Neural cell (in vitro differentiated cells): ENCODE data around the gene RPL28. TPM values are rescaled to one million over a fixed set of nuclear protein-coding genes. Genes with fewer than 3 reads are reported as not detected.
A peak's percentile ranks its signal among the peaks of the same experiment; 100 is the strongest.

Source experiments
- H2AFZ ChIP-seq: fragments of 200-600, 300-800 bp; sonication (generic), shearing (Covaris generic); 2 replicates; pipeline ENCODE4 v1.6.0; 2014; ENCODE audit warnings: low read depth, mild to moderate bottlenecking, antibody characterized with exemption, low read length, moderate library complexity
- H3F3A ChIP-seq: fragments of 200-600 bp; shearing (Covaris generic); 2 replicates; pipeline ENCODE4 v1.6.1; 2016; ENCODE audit warnings: mild to moderate bottlenecking, moderate library complexity, mixed read lengths, antibody characterized with exemption, low read length; ENCODE audit not compliant: insufficient read depth, poor library complexity, severe bottlenecking
- H3K27ac ChIP-seq: fragments of 200-600, 300-800 bp; sonication (generic), shearing (Covaris generic); 2 replicates; pipeline ENCODE4 v1.5.1; 2014; ENCODE audit warnings: mild to moderate bottlenecking, low read length, moderate library complexity
- H3K27me3 ChIP-seq: fragments of 300-800, 200-600 bp; sonication (generic), shearing (Covaris generic); 2 replicates; pipeline ENCODE4 v1.6.0; 2014; ENCODE audit warnings: mild to moderate bottlenecking, low read depth, low read length, moderate library complexity; ENCODE audit not compliant: insufficient read depth
- H3K36me3 ChIP-seq: fragments of 300-800, 200-600 bp; sonication (generic), shearing (Covaris generic); 2 replicates; pipeline ENCODE4 v1.5.1; 2014; ENCODE audit warnings: mild to moderate bottlenecking, antibody characterized with exemption, low read length, moderate library complexity; ENCODE audit not compliant: insufficient read depth
- H3K4me2 ChIP-seq: fragments of 300-800, 200-600 bp; sonication (generic), shearing (Covaris generic); 2 replicates; pipeline ENCODE4 v1.6.0; 2014; ENCODE audit warnings: mild to moderate bottlenecking, low read length
- H3K4me3 ChIP-seq: fragments of 300-800, 200-600 bp; sonication (generic), shearing (Covaris generic); 2 replicates; pipeline ENCODE4 v1.5.1; 2014; ENCODE audit warnings: mild to moderate bottlenecking, low read length, moderate library complexity
- H3K79me2 ChIP-seq: fragments of 200-600 bp; shearing (Covaris generic); replicated peaks from 2 replicates; pipeline ENCODE4 v1.6.0; 2014; ENCODE audit warnings: mild to moderate bottlenecking, low read length, moderate library complexity; ENCODE audit not compliant: insufficient read depth
- H3K9ac ChIP-seq: fragments of 300-800, 200-600 bp; sonication (generic), shearing (Covaris generic); 2 replicates; pipeline ENCODE4 v1.6.1; 2016; ENCODE audit warnings: mild to moderate bottlenecking, low read length, mixed read lengths
- H3K9me2 ChIP-seq: fragments of 200-600 bp; shearing (Covaris generic); 2 replicates; pipeline ENCODE4 v1.6.1; 2016; ENCODE audit warnings: mild to moderate bottlenecking, low read length, mixed read lengths; ENCODE audit not compliant: insufficient read depth
- H3K9me3 ChIP-seq: fragments of 200-600, 300-800 bp; sonication (generic), shearing (Covaris generic); 2 replicates; pipeline ENCODE4 v1.6.1; 2016; ENCODE audit warnings: mild to moderate bottlenecking, mixed run types, low read length, moderate library complexity, mixed read lengths
- H4K20me1 ChIP-seq: fragments of 200-600 bp; shearing (Covaris generic); 2 replicates; pipeline ENCODE4 v1.6.1; 2016; ENCODE audit warnings: mild to moderate bottlenecking, mixed run types; ENCODE audit not compliant: insufficient read depth
- EP300 ChIP-seq: fragments of 450-650 bp; conservative IDR thresholded peaks from 2 replicates; pipeline ENCODE4 v1.6.1; 2014; ENCODE audit warnings: antibody characterized with exemption, mild to moderate bottlenecking, moderate library complexity; ENCODE audit not compliant: poor library complexity, severe bottlenecking
- EZH2 ChIP-seq: fragments of 200-600, 300-800 bp; shearing (Covaris generic), sonication (generic); IDR thresholded peaks from 2 replicates; pipeline ENCODE4 v1.6.1; 2014; ENCODE audit warnings: antibody characterized with exemption, low read length, borderline replicate concordance, mild to moderate bottlenecking; ENCODE audit not compliant: insufficient read depth, poor library complexity, severe bottlenecking
- MXI1 ChIP-seq: fragments of 450-650 bp; conservative IDR thresholded peaks from 2 replicates; pipeline ENCODE4 v1.6.1; 2014; ENCODE audit warnings: antibody characterized with exemption, mild to moderate bottlenecking; ENCODE audit not compliant: poor library complexity, severe bottlenecking
- POLR2AphosphoS5 ChIP-seq: IDR thresholded peaks from 2 replicates; pipeline ENCODE4 v1.6.1; 2012
- RAD21 ChIP-seq: fragments of 450-650 bp; conservative IDR thresholded peaks from 2 replicates; pipeline ENCODE4 v1.6.1; 2014; ENCODE audit warnings: antibody characterized with exemption, mild to moderate bottlenecking, moderate library complexity
- SMC3 ChIP-seq: fragments of 450-650 bp; conservative IDR thresholded peaks from 2 replicates; pipeline ENCODE4 v1.6.1; 2014; ENCODE audit warnings: antibody characterized with exemption, mild to moderate bottlenecking, moderate library complexity; ENCODE audit not compliant: poor library complexity
- TAF1 ChIP-seq: IDR thresholded peaks from 2 replicates; pipeline ENCODE4 v1.6.1; 2012; ENCODE audit warnings: low read depth
- polyA plus RNA-seq: library from polyadenylated mRNA; depleted of rRNA; stranded (reverse); fragments of >200 nt; gene quantifications from 2 replicates; pipeline ENCODE4 v1.2.3, GENCODE V29; 2014
- TF ChIP-seq, protein P1 (sequence below): fragments of 450-650 bp; IDR thresholded peaks from 2 replicates; pipeline ENCODE4 v1.5.1; 2014; ENCODE audit warnings: antibody characterized with exemption, mild to moderate bottlenecking, moderate library complexity; ENCODE audit not compliant: poor library complexity, severe bottlenecking
- TF ChIP-seq, protein P2 (sequence below): IDR thresholded peaks from 2 replicates; pipeline ENCODE4 v1.6.1; 2012; ENCODE audit warnings: borderline replicate concordance

Gene RPL28
- polyA plus RNA-seq, 1 donor from 2014 or later = 195 TPM

DNA sequence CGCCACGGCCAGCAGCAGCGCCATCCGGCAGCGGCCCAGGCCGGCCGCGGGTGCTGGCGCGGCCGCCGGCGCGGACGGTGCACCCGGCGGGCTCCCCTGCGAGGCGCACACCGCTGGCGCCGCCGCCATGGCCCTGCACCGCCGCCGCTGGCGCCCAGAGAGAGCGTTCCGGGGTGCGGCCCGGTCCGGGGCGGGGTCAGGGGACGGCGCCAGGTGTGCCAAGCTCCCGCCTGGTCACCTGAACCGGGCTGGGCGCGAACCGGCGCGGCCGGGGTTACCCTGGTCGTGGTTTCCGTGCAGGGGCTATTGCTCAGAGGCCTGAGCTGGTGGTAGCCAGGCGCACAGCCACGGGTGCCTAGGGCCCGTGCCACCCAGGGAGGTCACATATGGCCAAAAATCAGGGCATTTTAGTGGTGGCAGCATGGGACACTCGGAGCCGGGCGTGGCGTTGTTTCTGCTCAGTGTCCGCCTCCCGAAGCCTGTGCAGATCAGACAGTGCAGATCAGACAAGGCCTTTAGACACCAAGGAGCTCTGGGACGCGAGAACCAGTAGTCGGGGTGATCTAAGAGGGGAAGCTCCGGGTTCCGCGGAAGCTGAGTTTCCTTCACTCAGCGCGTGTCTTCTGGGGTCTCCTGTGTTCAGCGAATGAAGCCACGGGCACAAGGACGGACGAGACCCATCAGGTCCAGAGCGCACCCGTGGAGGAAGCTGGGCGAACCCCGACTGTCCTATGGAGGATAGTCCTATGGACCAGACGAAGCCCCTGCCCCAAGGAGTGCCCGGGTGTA, 1.4 kb upstream of the RPL28 start, which contains the start of gene TMEM238:
TMEM238 (minus strand) TSS at position 162 of the 789 bp plus-strand sequence; CDS start at position 129, 33 bp downstream.
- Histone ChIP-seq H3K79me2 (peaks cover 22% of the 10 kb centered on the region), H3K4me3 (peak within 1 kb of the TSS; percentile 88), H3F3A (no peaks in the 10 kb centered on the region), H3K36me3 (no peaks in the 10 kb centered on the region), H3K27me3 (peaks cover 3% of the 10 kb centered on the region), H3K9ac (peak within 1 kb of the TSS; percentile 53), H4K20me1 (peaks cover 21% of the 10 kb centered on the region), H3K4me2 (peak within 1 kb of the TSS; percentile 42), H2AFZ (no peak within 1 kb of the TSS), H3K27ac (peak within 1 kb of the TSS; percentile 86), H3K9me3 (no peaks in the 10 kb centered on the region), H3K9me2 (no peaks in the 10 kb centered on the region)
- no peak for TF ChIP-seq TAF1
- TF ChIP-seq, protein P1, sequence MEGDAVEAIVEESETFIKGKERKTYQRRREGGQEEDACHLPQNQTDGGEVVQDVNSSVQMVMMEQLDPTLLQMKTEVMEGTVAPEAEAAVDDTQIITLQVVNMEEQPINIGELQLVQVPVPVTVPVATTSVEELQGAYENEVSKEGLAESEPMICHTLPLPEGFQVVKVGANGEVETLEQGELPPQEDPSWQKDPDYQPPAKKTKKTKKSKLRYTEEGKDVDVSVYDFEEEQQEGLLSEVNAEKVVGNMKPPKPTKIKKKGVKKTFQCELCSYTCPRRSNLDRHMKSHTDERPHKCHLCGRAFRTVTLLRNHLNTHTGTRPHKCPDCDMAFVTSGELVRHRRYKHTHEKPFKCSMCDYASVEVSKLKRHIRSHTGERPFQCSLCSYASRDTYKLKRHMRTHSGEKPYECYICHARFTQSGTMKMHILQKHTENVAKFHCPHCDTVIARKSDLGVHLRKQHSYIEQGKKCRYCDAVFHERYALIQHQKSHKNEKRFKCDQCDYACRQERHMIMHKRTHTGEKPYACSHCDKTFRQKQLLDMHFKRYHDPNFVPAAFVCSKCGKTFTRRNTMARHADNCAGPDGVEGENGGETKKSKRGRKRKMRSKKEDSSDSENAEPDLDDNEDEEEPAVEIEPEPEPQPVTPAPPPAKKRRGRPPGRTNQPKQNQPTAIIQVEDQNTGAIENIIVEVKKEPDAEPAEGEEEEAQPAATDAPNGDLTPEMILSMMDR = peak; percentile 4

DNA sequence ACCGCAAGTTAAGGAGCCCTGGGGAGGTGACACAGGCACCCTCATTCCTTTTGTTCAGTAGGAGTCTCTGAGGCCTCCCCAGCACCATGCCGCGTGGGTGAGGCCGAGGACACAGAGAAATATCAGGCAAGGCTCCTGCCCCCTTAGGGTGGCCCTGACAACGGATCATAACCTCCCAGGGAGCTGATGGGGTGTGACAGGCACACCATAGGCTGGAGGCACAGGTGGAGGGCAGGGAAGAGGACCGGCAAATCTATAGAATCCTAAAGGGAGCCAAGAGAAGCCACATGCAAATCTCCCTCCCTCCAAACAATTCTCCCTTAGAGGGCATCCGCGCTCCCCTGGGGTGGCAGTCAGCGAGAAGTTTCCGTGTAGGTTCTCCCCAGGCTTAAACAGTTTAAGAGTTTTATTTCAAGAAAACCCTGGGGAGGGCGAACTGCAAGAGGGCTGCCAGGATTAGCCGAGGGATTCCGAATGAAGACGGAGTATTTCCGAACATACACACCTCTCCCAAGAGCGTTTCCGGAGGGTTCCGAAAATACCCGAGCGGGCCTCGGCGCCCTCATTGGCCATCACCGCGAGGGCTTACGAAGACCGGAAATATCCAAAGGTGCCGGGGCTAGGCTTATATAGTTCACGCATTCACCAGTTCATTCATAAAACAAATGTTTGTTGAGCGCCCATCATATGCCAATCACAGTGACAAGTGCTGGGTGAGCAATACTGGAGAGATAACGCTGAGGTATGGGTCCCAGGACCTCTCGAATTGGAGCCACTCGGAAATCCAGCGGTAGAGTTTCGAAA, 610 bp upstream of the RPL28 start:
- Histone ChIP-seq H3K4me2 (peak overlapping the region; percentile 42), H3K9ac (peak overlapping the region; percentile 53), H3K27me3 (peaks cover 3% of the 10 kb centered on the region), H3K27ac (peak overlapping the region; percentile 86), H3K9me2 (no peaks in the 10 kb centered on the region), H3F3A (no peaks in the 10 kb centered on the region), H3K4me3 (peak overlapping the region; percentile 88), H4K20me1 (peaks cover 21% of the 10 kb centered on the region), H3K36me3 (no peaks in the 10 kb centered on the region), H3K9me3 (no peaks in the 10 kb centered on the region), H2AFZ (peak overlapping the region; percentile 16), H3K79me2 (peaks cover 22% of the 10 kb centered on the region)
- TF ChIP-seq, protein P1 = no peak
- TF ChIP-seq RAD21 (no peak), EZH2 (no peak), TAF1 (no peak), MXI1 (no peak), EP300 (no peak), POLR2AphosphoS5 (no peak), SMC3 (no peak)
- TF ChIP-seq, protein P2, sequence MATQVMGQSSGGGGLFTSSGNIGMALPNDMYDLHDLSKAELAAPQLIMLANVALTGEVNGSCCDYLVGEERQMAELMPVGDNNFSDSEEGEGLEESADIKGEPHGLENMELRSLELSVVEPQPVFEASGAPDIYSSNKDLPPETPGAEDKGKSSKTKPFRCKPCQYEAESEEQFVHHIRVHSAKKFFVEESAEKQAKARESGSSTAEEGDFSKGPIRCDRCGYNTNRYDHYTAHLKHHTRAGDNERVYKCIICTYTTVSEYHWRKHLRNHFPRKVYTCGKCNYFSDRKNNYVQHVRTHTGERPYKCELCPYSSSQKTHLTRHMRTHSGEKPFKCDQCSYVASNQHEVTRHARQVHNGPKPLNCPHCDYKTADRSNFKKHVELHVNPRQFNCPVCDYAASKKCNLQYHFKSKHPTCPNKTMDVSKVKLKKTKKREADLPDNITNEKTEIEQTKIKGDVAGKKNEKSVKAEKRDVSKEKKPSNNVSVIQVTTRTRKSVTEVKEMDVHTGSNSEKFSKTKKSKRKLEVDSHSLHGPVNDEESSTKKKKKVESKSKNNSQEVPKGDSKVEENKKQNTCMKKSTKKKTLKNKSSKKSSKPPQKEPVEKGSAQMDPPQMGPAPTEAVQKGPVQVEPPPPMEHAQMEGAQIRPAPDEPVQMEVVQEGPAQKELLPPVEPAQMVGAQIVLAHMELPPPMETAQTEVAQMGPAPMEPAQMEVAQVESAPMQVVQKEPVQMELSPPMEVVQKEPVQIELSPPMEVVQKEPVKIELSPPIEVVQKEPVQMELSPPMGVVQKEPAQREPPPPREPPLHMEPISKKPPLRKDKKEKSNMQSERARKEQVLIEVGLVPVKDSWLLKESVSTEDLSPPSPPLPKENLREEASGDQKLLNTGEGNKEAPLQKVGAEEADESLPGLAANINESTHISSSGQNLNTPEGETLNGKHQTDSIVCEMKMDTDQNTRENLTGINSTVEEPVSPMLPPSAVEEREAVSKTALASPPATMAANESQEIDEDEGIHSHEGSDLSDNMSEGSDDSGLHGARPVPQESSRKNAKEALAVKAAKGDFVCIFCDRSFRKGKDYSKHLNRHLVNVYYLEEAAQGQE = no peak
